K562 (cell line): Measurements from ENCODE around the gene TRPC4AP.

Experiments
- E2F5 ChIP-seq: sonication (generic); formaldehyde crosslinking; IDR thresholded peaks from 2 replicates; pipeline ENCODE4 v1.8.0; 2022; ENCODE audit warnings: mild to moderate bottlenecking, missing genetic modification reagents
- TF ChIP-seq, protein P1 (sequence below): sonication (generic); formaldehyde crosslinking; IDR thresholded peaks from 2 replicates; pipeline ENCODE4 v1.8.0; 2022; ENCODE audit warnings: missing genetic modification reagents, mild to moderate bottlenecking, borderline replicate concordance
- TF ChIP-seq, protein P2 (sequence below): IDR thresholded peaks from 3 replicates; pipeline ENCODE4 v1.6.1; 2011; ENCODE audit warnings: borderline replicate concordance, mild to moderate bottlenecking, moderate library complexity; ENCODE audit not compliant: insufficient read length; ENCODE audit errors: extremely low read depth

- TF ChIP-seq, protein P1, sequence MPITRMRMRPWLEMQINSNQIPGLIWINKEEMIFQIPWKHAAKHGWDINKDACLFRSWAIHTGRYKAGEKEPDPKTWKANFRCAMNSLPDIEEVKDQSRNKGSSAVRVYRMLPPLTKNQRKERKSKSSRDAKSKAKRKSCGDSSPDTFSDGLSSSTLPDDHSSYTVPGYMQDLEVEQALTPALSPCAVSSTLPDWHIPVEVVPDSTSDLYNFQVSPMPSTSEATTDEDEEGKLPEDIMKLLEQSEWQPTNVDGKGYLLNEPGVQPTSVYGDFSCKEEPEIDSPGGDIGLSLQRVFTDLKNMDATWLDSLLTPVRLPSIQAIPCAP (CRISPR knock-in tag) = no peak
- TF ChIP-seq, protein P2, sequence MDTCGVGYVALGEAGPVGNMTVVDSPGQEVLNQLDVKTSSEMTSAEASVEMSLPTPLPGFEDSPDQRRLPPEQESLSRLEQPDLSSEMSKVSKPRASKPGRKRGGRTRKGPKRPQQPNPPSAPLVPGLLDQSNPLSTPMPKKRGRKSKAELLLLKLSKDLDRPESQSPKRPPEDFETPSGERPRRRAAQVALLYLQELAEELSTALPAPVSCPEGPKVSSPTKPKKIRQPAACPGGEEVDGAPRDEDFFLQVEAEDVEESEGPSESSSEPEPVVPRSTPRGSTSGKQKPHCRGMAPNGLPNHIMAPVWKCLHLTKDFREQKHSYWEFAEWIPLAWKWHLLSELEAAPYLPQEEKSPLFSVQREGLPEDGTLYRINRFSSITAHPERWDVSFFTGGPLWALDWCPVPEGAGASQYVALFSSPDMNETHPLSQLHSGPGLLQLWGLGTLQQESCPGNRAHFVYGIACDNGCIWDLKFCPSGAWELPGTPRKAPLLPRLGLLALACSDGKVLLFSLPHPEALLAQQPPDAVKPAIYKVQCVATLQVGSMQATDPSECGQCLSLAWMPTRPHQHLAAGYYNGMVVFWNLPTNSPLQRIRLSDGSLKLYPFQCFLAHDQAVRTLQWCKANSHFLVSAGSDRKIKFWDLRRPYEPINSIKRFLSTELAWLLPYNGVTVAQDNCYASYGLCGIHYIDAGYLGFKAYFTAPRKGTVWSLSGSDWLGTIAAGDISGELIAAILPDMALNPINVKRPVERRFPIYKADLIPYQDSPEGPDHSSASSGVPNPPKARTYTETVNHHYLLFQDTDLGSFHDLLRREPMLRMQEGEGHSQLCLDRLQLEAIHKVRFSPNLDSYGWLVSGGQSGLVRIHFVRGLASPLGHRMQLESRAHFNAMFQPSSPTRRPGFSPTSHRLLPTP = no peak
- no peak for TF ChIP-seq E2F5
These were observed 92.2 kb downstream of the TRPC4AP start for GRCh38 chr20:35000311-35000921.
